ENCODE results near the gene TFF3.

TFF3 gene

DNA sequence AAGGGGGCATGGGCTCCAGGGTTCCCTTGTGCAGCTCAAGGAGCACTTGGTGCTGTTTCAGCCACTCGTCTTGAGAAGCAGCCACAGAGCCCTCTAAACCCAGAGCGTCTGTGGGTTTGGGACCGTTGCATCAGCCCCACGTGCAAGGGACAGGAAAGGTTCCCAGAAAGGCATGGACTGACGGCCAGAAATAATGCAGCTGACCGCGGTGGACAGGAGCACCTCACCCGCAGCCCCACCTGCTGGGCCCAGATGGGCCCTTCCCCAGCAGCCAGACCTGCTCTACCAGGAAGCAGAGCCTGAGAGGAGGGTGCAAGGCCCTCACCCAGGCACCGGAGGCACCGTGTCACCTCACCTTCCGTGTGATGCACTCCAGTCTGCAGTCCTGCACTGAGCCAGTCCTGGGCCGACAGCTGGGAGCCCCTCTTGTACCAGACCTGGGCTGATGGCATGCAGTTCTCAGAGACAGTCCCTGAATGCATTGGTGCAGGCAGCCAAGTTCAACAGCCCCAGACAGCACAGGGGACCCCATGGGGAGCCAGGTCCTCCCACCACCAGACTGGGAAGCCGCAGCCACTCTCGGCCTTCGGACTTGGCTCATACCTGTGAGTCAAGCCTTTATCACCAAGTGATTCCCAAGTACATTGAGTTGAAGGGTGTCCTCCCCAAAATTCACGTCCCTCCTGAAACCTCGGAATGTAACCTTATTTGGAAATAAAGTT, 4.8 kb upstream of the TFF3 start:
- no peak for DNase-seq

DNA sequence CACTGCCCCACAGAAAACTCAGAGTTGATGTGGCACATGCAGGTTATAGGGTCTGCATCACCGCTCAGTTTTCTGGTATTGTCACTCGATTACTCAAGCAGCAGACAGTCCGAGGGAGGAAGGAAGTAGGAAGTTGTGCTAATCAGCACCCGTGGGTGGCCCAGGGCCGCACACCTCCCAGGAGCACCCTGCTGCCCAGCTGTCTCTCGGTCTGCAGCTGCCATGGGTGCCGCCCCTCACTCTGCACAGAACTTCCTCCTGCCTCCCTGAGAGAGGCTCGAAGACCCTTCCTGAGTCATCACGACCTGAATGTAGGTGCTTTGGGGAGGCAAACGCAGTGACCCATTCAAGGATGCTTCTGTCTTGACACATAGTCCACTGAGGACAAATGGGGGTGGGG, 4.2 kb upstream of the TFF3 start:
- DNase-seq, result peak; percentile 70

DNA sequence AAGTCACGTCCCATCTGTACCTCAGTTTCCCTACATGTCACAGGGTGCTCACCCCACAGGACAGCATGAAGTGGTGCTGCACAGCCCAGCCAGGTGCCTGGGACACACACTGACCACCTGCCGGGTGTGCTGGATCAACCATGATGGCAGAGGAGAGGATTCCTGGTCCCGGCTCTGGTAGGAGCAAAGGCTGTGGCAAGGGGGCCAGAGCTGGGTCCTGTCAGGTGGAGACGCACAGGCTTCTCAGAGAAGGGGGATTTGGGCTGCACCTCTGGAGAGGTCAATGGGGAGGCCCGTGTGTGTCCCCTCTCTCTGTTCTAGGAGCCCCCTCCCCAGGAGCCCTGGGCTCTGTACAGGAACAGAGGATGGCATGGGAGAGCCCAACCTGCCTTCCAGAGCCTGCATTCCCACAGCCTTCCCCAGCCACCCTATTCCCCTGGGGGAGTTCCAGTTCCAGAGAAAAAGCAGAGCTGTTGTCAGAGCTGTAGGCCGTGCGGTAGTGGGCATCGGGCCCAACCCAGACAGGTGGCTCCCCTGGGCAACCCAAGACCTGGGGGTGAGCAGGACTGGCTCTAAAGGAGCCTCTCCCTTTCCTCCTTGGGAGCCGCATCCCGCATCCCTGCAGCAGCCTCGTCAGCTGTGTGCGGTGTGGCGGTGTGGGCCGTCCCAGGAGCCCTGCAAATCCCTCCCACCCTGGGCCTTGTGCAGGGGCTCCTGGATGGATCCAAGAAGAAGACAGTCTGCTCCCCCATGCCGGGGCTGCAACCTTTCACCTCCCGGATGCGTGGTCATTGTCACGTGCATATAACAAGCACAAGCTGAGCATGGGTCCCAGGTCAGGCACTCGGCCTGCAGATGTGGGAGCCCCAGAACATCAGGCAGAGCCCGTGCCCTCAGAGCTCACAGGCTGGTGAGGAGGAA, 2.9 kb upstream of the TFF3 start:
- DNase-seq, result no peak

DNA sequence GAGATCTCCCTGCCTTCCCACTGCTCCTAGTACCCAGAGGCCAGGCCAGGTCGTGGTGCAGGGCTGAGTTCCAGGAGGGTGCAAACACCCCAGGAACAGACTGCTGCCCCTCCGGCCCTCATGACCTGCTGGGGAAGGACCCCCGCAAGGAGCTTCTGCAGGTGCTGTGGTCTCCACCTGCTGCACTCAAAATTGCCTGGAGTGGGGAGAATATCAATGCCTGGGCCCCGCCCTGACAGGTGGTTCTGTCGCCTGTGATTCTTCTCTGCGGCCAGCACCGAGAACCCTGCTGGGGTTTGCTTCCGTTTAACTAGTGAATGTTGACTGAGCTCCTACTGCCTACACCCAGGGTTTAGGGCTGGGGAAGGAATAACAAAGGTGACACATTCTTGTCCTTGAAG, 2.1 kb upstream of the TFF3 start:
- DNase-seq, result no peak

DNA sequence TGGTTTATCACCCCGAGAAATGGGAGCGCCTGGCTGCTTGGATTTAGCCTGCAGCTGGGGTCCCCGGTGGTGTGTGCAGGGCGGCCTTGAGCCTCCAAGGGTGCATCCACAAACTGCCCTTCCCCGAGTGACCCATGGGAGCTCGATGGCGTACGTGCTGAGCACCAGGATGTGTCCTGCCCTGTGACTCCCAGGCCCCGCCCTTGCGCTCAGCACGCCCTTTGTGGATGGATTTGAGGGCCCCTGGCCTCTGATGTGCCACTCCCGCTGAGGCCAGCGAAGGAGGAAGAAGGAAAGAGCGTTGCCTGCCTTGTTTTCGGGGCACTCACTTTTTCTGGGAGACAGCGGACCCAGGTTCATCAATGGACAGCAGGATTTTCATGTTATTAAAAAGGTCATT, 1.7 kb upstream of the TFF3 start:
- DNase-seq, result no peak

DNA sequence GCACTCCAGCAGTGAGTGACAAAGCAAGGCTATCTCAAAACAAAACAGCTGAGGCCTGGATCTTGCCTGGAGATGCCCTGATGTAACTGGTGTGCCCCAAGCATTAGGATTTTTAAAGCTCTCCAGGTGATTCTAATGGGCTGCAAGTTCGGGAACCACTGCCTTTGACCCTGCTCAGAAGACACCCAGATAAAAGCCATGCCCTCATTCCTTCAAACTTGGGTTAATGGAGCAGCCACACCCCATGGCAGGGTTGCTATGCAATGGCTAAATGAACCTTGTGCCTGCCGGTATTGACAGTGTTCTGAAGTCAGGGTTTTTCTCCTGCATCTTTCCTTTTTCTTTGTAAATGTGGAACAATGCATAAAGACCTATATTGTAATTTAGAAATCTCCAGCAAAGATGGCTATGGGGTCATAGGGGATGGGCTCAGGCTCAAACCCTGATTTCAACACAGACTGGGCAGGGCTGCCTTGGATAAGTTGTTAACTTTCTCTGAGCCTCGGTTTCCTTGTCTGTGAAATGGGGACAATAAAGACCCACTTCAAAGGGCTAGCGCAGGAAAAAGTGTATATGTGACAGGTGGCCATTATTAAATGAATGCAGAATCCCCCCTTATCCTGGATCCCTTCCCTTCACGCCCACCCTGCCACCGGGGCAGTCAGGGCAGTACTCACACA, 453 bp downstream of the TFF3 start:
- no peak for DNase-seq

DNA sequence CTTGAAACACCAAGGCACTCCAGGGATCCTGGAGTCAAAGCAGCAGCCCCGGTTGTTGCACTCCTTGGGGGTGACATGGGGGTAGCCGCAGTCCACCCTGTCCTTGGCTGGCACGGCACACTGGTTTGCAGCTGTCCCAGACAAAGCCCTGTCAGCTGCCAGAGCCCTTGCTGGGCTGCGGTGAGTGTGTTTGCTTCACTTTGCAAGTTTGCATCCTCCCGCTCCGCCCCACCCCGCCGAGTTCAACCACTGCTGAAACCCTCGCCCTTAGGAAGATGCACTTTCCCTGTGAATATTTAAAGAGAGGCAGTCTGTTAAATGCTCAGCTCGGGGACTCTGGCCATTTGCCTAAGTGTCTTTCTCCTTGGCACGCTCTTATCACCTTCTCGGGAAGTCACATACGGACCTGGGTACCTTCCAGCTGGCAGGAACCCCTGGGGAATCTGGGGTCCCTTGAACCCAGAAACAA, 1.7 kb downstream of the TFF3 start:
- no peak for DNase-seq

DNA sequence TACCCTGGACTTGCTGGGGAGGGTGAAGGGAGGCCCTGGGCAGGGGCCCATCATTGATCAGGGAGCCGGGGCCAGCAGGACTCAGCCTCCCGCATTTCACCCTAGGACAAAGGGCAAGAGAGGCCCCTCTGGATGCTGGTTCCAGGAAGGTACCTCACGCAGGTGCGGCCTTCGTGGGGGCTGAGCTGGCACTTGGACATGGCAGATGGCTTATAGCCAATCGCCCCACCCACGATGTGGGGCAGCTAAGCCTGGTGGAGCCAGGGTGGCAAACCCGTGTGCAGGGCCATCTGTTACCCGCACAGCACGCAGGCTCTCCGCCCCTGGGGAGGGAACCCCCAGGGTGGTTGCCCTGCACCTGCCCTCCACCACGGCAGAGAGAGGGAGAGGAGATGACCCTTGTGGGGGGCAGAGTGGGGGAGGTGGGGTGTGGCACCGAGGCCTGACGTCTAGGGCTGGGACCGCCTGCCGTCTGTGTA, 2.5 kb downstream of the TFF3 start:
- DNase-seq, result no peak

DNA sequence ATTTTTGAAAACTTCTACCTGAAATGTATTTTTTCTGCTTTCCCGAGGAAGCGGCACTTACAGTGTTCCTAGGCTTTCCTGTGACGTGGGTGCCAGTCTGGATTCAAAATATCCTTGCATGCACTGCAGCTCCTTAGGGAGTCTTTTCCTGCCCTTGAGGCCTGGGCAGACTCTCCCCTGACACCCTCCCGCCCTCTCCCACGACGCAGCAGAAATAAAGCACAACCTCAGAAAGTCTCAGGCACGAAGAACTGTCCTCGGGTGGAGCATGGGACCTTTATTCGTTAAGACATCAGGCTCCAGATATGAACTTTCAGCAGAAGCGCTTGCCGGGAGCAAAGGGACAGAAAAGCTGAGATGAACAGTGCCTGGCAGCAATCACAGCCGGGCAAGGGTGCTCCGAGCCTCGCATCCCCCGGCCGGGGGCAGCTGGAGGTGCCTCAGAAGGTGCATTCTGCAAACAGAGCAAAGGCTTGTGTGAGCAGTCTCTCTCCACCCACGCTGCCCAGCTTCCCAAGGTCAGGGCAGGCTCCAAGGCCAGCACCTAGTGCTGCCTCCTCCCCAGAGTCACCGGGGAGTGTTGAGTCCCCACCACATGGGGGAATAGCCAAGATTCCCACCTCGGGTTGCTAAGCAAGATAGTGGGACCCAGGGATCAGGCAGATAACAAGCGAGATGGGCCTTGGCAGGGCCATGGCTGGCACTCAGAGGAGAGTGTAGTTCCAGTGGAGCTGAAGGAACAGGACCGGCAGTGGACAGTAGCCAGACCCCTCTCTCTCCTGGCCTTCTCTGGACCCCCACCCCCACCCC, 3.2 kb downstream of the TFF3 start:
- no peak for DNase-seq

DNA sequence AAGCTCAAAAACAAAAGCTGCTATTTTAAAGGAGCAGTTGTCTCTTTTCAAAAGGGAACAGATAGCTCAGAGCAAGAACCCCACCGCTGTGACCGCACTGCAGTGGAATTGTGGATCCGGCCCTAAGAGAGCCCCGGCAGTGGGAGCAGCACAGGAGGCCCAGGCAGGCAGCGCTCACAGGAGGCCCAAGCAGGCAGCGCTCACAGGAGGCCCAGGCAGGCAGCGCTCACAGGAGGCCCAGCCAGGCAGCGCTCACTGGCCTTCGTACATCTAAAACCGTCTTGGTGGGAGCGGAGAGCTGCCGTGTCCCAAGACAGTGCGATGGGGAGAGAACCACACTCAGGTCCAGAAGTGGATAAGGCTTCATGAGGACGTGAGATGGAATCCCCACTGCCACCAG, 4.0 kb downstream of the TFF3 start:
- no peak for DNase-seq

DNA sequence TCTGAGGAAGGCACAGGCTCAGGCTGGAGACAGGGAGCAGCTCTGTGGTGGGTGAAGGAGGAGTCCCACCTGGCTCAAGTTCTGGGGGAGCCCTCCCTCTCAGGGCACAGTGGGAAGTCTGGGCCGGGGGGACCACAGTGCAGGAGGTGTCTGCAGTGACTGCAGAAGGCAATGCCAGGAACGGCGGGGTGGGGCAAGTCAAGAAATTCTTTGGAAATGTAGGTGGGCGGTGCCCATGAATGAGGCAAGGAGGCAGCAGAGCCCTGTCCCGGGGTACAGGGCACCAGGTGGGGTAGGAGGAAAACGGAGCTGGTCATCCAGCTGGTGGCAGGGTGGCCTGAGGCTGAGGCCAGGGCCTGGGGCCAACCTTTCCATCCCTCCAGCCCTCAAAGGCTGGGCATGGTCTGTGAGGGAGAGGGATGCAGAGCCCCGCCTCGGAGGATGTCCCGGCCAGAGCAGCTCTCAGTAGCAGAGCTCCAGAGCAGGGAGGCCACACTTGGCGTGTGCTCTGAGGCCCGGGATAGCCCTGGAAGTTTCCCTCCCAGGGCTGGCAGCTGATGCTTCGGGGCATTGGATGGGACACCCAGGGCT, 4.7 kb downstream of the TFF3 start:
- no peak for DNase-seq

DNA sequence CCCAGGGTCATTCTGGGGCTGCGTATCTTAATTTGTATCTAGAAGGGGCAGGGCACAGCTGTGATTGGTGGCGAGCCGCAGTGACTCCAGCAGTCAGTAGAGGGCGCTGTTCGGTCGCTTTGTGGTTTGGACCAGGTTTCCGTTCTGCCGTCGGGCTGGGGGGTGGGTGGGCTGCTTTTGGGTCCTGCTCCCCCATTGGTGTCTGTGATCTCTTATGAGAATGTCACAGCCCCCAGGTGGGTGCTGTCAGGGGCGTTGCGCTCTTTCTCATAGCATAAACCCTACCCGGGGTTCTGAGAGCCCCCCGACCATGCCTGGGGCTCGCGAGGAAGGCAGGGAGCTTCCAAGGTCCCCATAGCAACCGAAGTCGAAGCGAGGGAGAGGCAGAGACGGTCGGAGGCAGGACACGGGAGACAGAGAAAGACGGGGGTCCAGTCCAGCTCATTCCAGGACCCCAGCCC, 5.4 kb downstream of the TFF3 start:
- peak; percentile 48 for DNase-seq

DNA sequence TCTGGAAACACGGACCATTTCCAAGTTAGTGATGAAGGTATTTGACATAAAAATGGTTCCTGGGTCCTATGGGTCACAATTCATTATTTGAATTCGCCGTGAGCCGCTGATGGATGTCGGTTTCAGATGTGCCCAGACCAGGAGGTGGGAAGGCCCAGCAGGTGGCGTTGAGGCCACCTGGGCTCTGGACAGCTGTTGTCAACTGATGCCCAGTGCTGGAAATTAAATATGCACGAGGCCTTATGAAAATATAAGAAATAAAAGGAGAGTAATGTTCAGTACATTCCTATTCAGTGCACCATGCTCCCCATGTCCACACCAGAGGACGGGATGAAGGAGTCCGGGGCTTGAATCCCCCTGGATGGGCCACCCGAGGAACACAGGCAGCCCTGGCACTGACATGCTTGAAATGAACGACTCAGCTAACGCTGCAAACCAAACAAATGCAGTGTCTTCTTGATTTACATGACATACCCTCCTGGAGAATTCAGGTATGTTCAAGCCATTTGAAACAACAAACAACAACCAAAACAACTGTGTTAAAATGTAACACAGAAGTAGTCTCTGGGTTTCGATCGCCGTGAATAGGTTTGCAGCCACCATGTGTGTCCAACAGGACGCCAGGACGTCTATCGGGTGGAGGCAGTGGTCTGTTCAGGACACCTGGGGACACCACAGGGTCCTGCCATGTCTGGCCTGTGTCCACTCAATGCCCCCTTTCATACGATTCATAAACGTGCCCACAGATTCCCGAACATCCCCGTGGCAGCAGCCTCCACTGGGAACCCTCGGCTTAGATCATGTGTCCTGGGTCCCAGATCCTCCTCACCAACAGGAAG, 6.1 kb downstream of the TFF3 start:
- DNase-seq, result no peak

DNA sequence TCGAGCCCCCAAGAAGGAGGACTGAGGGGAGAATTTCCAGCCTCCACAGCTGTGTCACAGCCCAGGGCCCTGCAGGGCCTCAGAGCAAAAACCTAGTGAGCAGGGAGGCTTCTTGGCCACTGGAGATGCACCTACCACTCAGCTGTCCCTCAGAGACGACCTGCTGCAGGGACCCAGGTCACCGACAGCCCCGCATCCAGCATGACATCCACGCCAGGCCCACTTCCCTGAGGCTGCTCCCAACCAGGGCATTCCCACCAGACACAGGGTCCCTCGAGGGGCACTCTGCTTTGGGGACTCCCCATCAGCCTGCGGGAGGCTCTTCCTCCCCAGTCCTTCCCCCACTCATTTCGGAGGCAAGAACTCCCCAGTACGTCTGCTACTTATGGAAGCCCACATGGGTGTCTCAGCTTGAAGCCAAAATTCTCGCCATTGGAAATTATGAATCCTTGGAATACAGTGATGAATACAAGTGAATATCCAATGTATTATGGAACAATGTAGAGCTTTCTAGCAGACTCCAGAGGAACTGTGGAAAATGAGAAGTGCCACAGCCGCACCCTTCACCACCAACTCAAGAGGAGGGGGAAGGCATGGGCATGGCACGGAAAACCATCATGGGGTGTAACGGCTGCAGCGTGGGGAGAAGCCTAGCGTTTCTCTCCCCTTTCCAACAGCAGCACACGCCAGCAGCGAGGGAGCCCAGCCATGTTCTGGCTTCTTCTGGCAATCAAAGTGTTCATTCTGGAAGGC, 6.9 kb downstream of the TFF3 start:
- peak; percentile 21 for DNase-seq

DNA sequence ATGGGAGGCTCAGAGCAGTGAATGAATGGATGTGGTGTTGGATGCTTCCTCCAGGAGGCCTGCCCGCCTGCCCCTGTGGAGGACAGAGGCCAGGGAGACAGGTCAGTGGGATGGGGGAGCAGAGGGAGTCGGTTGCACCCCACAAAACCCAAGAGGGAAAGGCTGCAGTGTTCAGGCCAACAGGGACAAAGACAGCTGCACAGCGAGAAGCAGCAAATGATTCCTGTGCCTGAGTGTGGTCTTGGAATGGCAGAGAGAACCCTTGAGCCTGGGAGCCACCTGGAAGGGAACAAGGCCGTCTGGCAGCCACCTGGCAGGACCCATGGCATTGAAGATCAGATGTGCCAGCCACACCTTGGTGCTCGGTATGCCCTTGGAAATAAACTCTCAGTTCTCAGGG, 8.1 kb downstream of the TFF3 start:
- DNase-seq, result no peak

DNA sequence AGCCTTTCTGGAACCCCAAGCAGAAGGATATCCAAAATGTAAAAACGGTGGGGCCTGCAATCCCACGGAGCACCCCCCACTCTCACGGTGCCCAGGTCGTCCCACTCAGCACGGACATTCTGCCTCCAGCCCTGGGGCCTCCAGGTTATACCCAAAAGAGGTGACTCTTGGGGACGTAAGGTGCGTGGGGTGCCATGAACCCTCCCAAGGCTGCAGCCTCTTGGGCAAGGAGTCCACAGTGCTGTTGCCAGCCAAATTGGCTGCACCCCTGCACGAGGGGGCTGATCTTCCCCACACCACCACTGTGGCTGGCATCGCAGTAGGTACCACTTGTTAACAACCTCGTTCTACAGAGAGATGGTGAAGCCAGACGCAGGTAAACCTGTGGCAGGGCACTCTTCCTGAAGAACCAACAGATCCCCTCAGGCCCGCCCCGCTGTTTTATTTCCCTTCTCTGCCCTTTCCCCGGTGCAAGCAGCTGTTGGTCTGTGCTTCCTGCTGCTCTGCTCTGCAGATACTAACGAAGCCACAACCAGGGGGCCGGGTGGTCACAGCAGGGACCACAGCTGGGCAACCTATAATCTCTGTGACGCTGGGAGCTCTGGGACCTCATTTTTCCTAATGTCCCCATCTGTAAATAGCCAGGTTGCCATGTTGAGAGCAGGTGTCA, 8.7 kb downstream of the TFF3 start:
- no peak for DNase-seq

DNA sequence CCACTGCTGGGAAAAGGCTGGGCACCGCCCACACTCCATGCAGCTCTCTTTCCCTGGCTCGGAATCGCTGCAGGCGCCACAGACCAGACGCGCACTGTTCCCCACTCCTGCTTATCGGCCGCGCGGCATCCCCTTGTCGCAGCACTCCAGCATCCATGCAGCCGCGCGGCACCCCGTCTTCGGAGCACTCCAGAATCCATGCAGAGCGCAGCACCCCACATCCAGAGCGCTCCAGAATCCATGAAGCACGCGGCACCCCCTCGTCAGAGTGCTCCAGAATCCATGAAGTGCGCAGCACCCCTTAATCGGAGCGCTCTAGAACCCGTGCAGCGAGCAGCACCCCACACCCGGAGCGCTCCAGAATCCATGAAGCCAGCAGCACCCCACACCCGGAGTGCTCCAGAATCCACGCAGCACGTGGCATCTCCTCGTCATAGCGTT, 9.5 kb downstream of the TFF3 start:
- DNase-seq, result no peak

DNA sequence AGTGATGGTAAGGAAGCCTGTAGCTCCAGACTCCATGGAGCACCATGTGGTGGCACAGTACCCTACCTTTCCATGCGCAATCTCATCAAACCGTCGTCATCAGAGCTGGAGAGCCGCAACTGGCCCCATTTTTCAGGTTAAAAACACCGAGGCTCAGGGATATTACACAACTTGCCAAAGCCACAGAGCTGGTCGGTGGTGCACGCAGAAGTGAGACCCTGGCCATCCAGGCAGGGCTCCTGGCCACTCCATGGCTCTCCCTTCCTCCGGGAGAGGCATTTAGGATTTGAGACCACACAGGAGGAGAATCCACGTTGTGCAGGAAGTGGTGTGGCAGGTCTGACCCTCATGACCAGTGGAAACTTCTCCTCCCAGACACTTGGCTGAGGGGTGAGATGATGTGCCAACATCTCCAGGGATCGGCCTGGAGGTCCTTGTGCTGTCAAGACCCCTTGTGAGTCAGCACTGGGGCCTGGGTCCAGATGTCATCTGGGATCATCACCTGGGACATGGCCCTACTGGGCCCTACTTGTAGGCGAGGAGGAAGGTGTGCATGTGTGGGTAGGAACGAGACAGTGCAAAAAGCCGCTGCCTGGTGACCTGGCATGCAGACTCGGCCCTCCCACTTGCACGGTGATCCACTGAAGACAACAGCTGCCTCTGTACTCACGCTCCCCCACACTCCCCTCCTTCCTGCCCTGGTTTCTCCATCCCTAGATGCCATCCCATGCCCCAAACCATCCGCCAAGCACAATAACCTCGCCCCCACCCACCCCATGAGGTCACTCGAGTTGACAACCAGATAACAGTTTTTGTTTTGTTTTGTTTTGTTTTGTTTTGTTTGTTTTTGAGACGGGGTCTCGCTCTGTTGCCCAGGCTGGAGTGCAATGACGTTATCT, 10.4 kb downstream of the TFF3 start:
- DNase-seq, result no peak

DNA sequence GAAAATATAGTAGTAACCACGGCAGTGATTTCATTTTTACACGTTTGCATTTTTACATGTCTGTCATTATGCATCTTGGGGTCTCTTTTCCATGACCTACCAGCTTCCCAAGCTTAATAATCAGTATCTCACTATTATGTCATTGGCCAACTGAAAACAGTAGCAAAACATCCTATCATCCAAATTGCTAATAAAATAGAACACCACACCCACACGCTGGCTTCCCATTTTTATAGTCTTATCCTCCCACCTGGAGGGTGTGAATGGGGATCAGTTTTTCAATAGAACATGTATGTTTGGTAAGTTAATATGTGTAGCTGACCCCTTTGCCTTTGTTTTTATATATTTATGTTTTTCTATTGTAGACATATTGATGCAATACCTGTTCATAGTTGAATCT, 11.8 kb downstream of the TFF3 start:
- no peak for DNase-seq

Measured in inflammatory macrophage treated with lipopolysaccharide for 4 hours (primary cell).